HT-29 (cell line): ENCODE data around the gene IL3RA. TPM values are rescaled to one million over a fixed set of nuclear protein-coding genes. Genes with fewer than 3 reads are reported as not detected.
"Not testable (repeated sequence)": the region's sequence is repeated elsewhere in the genome, so short reads cannot be mapped to it uniquely, and the experiment has no call there.

ENCODE experiments used
- DNase-seq: peaks from one replicate; pipeline ENCODE4 v3.0.0-alpha.2; 2015; ENCODE audit warnings: low spot score
- small RNA-seq: library from RNA; depleted of rRNA; stranded (forward); fragments of <200 nt; gene quantifications from one replicate; pipeline ENCODE3, GENCODE V24; 2014
- total RNA-seq: library from RNA; depleted of rRNA; stranded (reverse); fragments of >200 nt; shearing (Covaris generic); gene quantifications from 2 replicates; pipeline ENCODE4 v1.2.3, GENCODE V29; 2014; rRNA removed

The IL3RA gene
- total RNA-seq, 1 experiment from 2014 or later = not detected

DNA sequence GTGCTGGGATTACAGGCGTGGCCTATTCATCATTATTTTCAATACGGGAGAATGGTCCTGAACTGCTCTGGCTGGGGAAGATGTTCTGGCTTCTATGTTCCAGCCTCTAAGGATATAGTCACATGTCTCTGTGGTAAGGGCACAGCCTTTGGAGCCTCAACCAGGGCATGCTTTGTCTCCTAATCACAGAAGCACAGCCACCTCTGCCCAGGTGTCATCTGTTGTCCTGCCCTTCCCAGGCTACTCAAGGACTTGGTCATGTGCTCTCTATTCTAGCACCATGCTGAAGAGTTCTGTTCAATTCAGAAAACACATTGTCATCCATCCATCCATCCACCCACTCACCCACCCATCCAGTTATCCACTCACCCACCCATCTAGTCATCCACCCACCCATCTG, 86.6 kb downstream of the IL3RA start:
- DNase-seq = no peak

- DNase-seq = no peak
Observed at GRCh38 chrX:1424147-1424851, 87.7 kb downstream of the IL3RA start.

- no peak for DNase-seq
Observed at GRCh38 chrX:1425381-1425780, 88.8 kb downstream of the IL3RA start.

DNA sequence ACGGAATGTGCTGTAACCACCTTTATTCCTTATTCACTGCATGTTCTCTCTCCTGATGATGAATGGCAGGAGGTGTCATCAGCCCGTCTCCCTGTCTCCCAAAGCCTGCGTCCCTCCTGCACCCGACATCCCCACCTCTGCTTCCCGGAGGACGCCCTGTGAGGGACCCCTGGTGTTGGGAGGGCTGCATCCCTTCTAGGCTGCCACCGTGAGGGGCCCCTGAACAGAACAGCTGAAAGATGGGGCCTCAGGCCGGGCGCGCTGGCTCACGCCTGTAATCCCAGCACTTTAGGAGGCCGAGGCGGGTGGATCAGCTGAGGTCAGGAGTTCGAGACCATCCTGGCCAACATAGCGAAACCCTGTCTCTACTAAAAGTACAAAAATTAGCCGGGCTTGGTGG, 89.7 kb downstream of the IL3RA start:
- DNase-seq = not testable (repeated sequence)

GRCh38 chrX:1427756-1428155, 91.2 kb downstream of the IL3RA start:
- DNase-seq = no peak

DNA sequence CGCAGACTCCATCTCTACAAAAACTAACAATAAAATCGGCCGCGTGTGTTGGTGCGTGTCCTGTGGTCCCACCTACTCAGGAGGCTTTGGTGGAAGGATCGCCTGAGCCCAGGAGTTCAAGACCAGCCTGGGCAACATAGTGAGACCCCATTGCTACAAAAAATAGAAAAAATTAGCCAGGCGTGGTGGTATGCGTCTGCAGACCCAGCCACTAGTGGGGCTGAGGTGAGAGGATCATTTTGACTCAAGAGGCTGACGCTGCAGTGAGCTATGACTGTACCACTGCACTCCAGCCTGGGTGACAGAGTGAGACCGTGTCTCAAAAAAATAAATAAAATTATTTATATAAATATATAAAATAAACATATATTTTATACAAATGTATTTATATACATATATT, 93.9 kb downstream of the IL3RA start:
- DNase-seq = no peak

Small RNA genes within 50 kb of the gene (small RNA-seq; reads per million reads assigned to genes)
- gene MIR3690 (not detected), gene RNA5SP498 (not detected)

Other genes with a start within 250 kb of the IL3RA start
- not detected in 2 replicates for gene CRLF2, start 124.1 kb upstream of the IL3RA start, total RNA-seq
- gene CSF2RA, start 68.0 kb upstream of the IL3RA start, total RNA-seq = not detected in 2 replicates
- 299 and 300 TPM in 2 replicates for gene SLC25A6, start 55.3 kb downstream of the IL3RA start, total RNA-seq
- 11.6 and 15.2 TPM in 2 replicates for gene ASMTL, start 116.1 kb downstream of the IL3RA start, total RNA-seq
- not detected in 2 replicates for gene P2RY8, start 200.4 kb downstream of the IL3RA start, total RNA-seq